ENCODE measurements around the gene TENT5C.

Gene TENT5C

GRCh38 chr1:117653732-117654492, 48.1 kb downstream of the TENT5C start:
- in situ Hi-C loops (cut with HindIII; ENCODE audit: low sequenced_read_pairs), result no loop called here

GRCh38 chr1:117654493-117655219, 48.8 kb downstream of the TENT5C start:
- in situ Hi-C loops (cut with HindIII; ENCODE audit: low sequenced_read_pairs), result no loop called here

- in situ Hi-C loops (cut with HindIII; ENCODE audit: low sequenced_read_pairs), result no loop called here
Measured at GRCh38 chr1:117655220-117655577, 49.4 kb downstream of the TENT5C start.

GRCh38 chr1:117656202-117656641, 50.4 kb downstream of the TENT5C start:
- in situ Hi-C loops (cut with HindIII; ENCODE audit: low sequenced_read_pairs), result no loop called here

GRCh38 chr1:117657031-117657430, 51.2 kb downstream of the TENT5C start:
- in situ Hi-C loops (cut with HindIII; ENCODE audit: low sequenced_read_pairs), result no loop called here

- in situ Hi-C loops (cut with HindIII; ENCODE audit: low sequenced_read_pairs), result no loop called here
Measured at GRCh38 chr1:117657949-117658660, 52.3 kb downstream of the TENT5C start.

GRCh38 chr1:117658676-117659075, 52.8 kb downstream of the TENT5C start:
- in situ Hi-C loops (cut with HindIII; ENCODE audit: low sequenced_read_pairs), result no loop called here

GRCh38 chr1:117659550-117660270, 53.9 kb downstream of the TENT5C start:
- in situ Hi-C loops (cut with HindIII; ENCODE audit: low sequenced_read_pairs), result no loop called here

- in situ Hi-C loops (cut with HindIII; ENCODE audit: low sequenced_read_pairs), result no loop called here
Measured at GRCh38 chr1:117660271-117660965, 54.6 kb downstream of the TENT5C start.

- in situ Hi-C loops (cut with HindIII; ENCODE audit: low sequenced_read_pairs), result no loop called here
Measured at GRCh38 chr1:117661027-117661426, 55.2 kb downstream of the TENT5C start.

- in situ Hi-C loops (cut with HindIII; ENCODE audit: low sequenced_read_pairs), result no loop called here
Measured at GRCh38 chr1:117662667-117663066, 56.8 kb downstream of the TENT5C start.

- in situ Hi-C loops (cut with HindIII; ENCODE audit: low sequenced_read_pairs), result no loop called here
Measured at GRCh38 chr1:117663156-117663902, 57.5 kb downstream of the TENT5C start.

GRCh38 chr1:117664314-117664713, 58.5 kb downstream of the TENT5C start:
- in situ Hi-C loops (cut with HindIII; ENCODE audit: low sequenced_read_pairs), result no loop called here

- in situ Hi-C loops (cut with HindIII; ENCODE audit: low sequenced_read_pairs), result no loop called here
Measured at GRCh38 chr1:117665556-117666270, 59.9 kb downstream of the TENT5C start.

GRCh38 chr1:117669572-117669971, 63.7 kb downstream of the TENT5C start:
- in situ Hi-C loops (cut with HindIII; ENCODE audit: low sequenced_read_pairs), result no loop called here

GRCh38 chr1:117670976-117671780, 65.3 kb downstream of the TENT5C start:
- in situ Hi-C loops (cut with HindIII; ENCODE audit: low sequenced_read_pairs), result loop anchor here (5.0 kb wide), 1 partner anchor 44 kb away; no protein-coding TSS in a partner anchor

- in situ Hi-C loops (cut with HindIII; ENCODE audit: low sequenced_read_pairs), result loop anchor here (5.0 kb wide), 1 partner anchor 45 kb away; no protein-coding TSS in a partner anchor
Measured at GRCh38 chr1:117671781-117672501, 66.1 kb downstream of the TENT5C start.

Measured in DLD1 (cell line).